RWPE2 (cell line): Measurements from ENCODE around the gene CPM.

Source experiments
- ATAC-seq: fragments of 200-7000 bp; cut with Tn5 transposase; 3 replicates; pipeline ENCODE4 v1.9.1; 2021; ENCODE audit warnings: low read depth
- DNase-seq: peaks from one replicate; pipeline ENCODE4 v3.0.0-alpha.2; 2020; ENCODE audit warnings: low spot score
- H3K27ac ChIP-seq: fragments of 450-650 bp; 2 replicates; pipeline ENCODE4 v1.5.1; 2017; ENCODE audit warnings: mild to moderate bottlenecking; ENCODE audit not compliant: poor library complexity, severe bottlenecking
- H3K27me3 ChIP-seq: fragments of 250-450 bp; sonication (Bioruptor Pico); 2 replicates; pipeline ENCODE4 v1.5.1; 2021; ENCODE audit warnings: mild to moderate bottlenecking, moderate library complexity; ENCODE audit not compliant: insufficient read depth, poor library complexity, severe bottlenecking
- H3K36me3 ChIP-seq: fragments of 250-450 bp; sonication (Bioruptor Pico); 2 replicates; pipeline ENCODE4 v1.5.1; 2020; ENCODE audit warnings: low read depth, mild to moderate bottlenecking, moderate library complexity
- H3K4me1 ChIP-seq: fragments of 250-450 bp; sonication (Bioruptor Pico); 2 replicates; pipeline ENCODE4 v1.5.1; 2021; ENCODE audit warnings: mild to moderate bottlenecking, moderate library complexity; ENCODE audit not compliant: insufficient read depth, poor library complexity, severe bottlenecking
- H3K4me3 ChIP-seq: fragments of 250-450 bp; sonication (Bioruptor Pico); 2 replicates; pipeline ENCODE4 v1.5.1; 2021; ENCODE audit warnings: mild to moderate bottlenecking, moderate library complexity; ENCODE audit not compliant: severe bottlenecking
- H3K9me3 ChIP-seq: fragments of 250-450 bp; sonication (Bioruptor Pico); 2 replicates; pipeline ENCODE4 v1.5.1; 2021; ENCODE audit warnings: mild to moderate bottlenecking, moderate library complexity; ENCODE audit not compliant: severe bottlenecking
- CTCF ChIP-seq: fragments of 450-650 bp; IDR thresholded peaks from one replicate; pipeline ENCODE4 v1.5.1; 2017; ENCODE audit warnings: mild to moderate bottlenecking, moderate library complexity; ENCODE audit not compliant: poor library complexity, severe bottlenecking

Gene CPM

GRCh38 chr12:68971404-68971803 is 38.4 kb upstream of the CPM start:
- DNase-seq = no peak
- Histone ChIP-seq H3K36me3 (no peaks in the 10 kb centered on the region), H3K27ac (peak overlapping the region; percentile 12), H3K4me1 (peaks cover 16% of the 10 kb centered on the region), H3K9me3 (no peaks in the 10 kb centered on the region), H3K27me3 (no peaks in the 10 kb centered on the region), H3K4me3 (no peak overlapping the region)
- ATAC-seq = peak; percentile 71
- no peak for TF ChIP-seq CTCF

GRCh38 chr12:68970951-68971350 is 38.0 kb upstream of the CPM start:
- no peak overlapping the region for H3K27ac ChIP-seq
- no peaks in the 10 kb centered on the region for H3K27me3 ChIP-seq
- no peak for TF ChIP-seq CTCF
- ATAC-seq (peak; percentile 51; the same call in 2 of the 3 replicates), DNase-seq (no peak)
- H3K9me3 ChIP-seq = no peaks in the 10 kb centered on the region
- H3K4me3 ChIP-seq = no peak overlapping the region
- H3K36me3 ChIP-seq = no peaks in the 10 kb centered on the region
- H3K4me1 ChIP-seq = peaks cover 16% of the 10 kb centered on the region

- Histone ChIP-seq H3K4me3 (no peak overlapping the region), H3K27me3 (no peaks in the 10 kb centered on the region), H3K36me3 (no peaks in the 10 kb centered on the region), H3K27ac (no peak overlapping the region), H3K9me3 (no peaks in the 10 kb centered on the region), H3K4me1 (peaks cover 16% of the 10 kb centered on the region)
- ATAC-seq (no peak), DNase-seq (no peak)
- TF ChIP-seq CTCF = no peak
Observed at GRCh38 chr12:68970306-68970705, 37.3 kb upstream of the CPM start.

GRCh38 chr12:68967046-68967445 is 34.1 kb upstream of the CPM start:
- H3K9me3 ChIP-seq = no peaks in the 10 kb centered on the region
- no peak for TF ChIP-seq CTCF
- H3K27me3 ChIP-seq = no peaks in the 10 kb centered on the region
- ATAC-seq = no peak
- H3K36me3 ChIP-seq = no peaks in the 10 kb centered on the region
- H3K27ac ChIP-seq = no peak overlapping the region
- peaks cover 16% of the 10 kb centered on the region for H3K4me1 ChIP-seq
- no peak for DNase-seq
- no peak overlapping the region for H3K4me3 ChIP-seq

GRCh38 chr12:68963856-68964745 is 31.1 kb upstream of the CPM start:
- Histone ChIP-seq H3K9me3 (no peaks in the 10 kb centered on the region), H3K27ac (no peak overlapping the region)

More at GRCh38 chr12:68963856-68964745, 31.1 kb upstream of the CPM start:
- Histone ChIP-seq H3K27me3 (no peaks in the 10 kb centered on the region), H3K4me3 (no peak overlapping the region), H3K36me3 (no peaks in the 10 kb centered on the region), H3K4me1 (no peaks in the 10 kb centered on the region)
- no peak for ATAC-seq
- DNase-seq = no peak
- no peak for TF ChIP-seq CTCF
